ENCODE results near the gene BSCL2.

GRCh38 chr11:62671236-62671607, 36.0 kb downstream of the BSCL2 start:
- TF ChIP-seq CTCF (IDR thresholded peaks at IDR 0.05; ENCODE audit: extremely low read depth in 1 of 2, insufficient read depth in 1 of 2, low read depth in 1 of 2, low read length in 2 of 2) (no peak), EZH2 (IDR thresholded peaks at IDR 0.05; ENCODE audit: borderline replicate concordance, low read depth, low read length, severe bottlenecking) (no peak)

Data from endothelial cell of umbilical vein (primary cell).